Fibroblast of the conjunctiva (primary cell): ENCODE measurements around the gene ITGA7.
"Not testable (repeated sequence)": the region's sequence is repeated elsewhere in the genome, so short reads cannot be mapped to it uniquely, and the experiment has no call there.

Experiments used
- DNase-seq: peaks from one replicate; pipeline ENCODE4 v3.0.0-alpha.2; 2010; ENCODE audit warnings: low read depth

Gene ITGA7

GRCh38 chr12:55681142-55682077, 26.3 kb downstream of the ITGA7 start:
- peak; percentile 28 for DNase-seq

DNA sequence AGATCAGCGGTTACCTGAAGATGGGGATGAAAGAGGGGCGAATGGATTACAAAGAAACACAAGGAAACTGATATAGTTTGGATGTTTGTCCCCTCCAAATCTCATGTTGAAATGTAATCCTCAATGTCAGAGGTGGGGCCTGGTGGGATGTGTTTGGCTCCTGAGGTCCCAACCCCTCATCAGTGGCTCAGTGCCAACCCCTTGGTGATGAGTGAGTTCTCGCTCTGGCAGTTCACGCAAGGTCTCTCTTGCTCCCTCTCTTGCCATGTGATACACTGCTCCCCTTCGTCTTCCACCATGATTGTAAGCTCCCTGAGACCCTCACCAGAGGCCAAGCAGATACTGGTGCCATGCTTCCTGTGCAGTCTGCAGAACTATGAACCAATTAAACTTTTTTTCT, 28.0 kb downstream of the ITGA7 start:
- DNase-seq, result no peak

DNA sequence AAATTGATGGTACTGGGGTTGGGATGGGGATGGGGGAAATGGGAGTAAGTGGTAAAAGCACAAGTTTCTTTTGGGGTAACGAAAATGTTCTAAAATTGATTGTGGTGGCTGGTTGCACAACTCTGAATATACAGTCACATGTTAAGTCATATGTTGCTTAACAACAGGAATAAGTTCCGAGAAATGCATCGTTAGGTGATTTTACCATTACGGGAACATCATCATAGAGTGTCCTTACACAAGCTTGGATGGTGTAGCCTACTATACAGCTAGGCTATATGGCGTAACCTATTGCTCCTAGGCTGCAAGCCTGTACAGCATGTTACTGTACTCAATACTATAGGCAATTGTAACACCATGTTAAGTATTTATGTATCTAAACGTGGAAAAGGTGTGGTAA, 31.0 kb downstream of the ITGA7 start:
- DNase-seq, result no peak

DNA sequence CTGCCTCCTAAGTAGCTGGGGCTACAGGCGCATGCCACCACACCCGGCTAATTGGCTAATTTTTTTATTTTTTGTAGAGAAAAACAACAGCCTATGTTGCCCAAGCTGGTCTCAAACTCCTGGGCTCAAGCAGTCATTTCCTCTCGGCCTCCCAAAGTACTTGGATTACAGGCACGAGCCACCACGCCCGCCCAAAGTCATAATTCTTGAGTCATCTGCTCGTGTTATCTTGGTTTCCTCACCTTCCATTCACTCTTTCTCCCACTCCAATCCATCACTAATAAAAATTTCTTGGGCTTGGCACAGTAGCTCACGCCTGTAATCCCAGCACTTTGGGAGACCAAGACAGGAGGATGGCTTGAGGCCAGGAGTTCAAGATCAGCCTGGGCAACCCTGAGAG, 32.0 kb downstream of the ITGA7 start:
- no peak for DNase-seq

GRCh38 chr12:55673638-55674037, 34.1 kb downstream of the ITGA7 start:
- DNase-seq, result no peak

- no peak for DNase-seq
Observed at GRCh38 chr12:55671746-55672145, 36.0 kb downstream of the ITGA7 start.

DNA sequence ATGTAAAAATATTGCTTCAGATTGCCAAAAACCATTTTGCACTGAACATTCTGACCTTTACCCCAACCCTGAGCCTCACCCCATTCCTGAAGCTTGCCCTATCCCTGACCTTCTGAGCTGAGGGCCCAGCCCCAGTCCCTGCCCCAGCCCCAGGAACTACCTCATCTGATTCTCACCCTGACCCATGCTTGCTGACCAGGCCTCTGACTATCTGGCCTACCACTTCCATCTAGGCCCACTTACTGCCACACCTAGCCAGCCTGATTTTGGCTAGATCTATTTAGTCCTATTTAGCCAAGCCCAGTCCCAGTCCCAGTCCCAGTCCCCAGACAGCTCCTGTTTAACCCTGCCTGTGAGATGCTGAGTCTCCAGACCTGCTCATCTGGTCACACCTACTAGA, 37.4 kb downstream of the ITGA7 start:
- no peak for DNase-seq

DNA sequence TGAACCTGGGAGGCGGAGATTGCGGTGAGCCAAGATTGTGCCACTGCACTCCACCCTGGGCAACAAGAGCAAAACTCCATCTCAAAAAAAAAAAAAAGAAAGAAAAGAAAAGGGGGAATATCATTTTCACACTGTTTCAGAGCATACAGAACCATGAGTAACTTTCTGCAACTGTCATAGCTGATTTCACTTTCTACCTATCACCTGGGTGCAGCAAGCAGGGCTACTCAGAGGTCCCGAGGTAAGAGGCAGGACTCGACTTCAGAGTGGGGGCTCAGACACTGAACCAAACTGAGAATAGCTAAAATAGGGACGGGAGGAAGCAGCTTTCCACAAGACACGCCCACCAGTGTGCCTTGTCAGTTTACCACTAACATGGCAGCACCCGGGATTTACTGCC, 41.2 kb downstream of the ITGA7 start:
- no peak for DNase-seq

DNA sequence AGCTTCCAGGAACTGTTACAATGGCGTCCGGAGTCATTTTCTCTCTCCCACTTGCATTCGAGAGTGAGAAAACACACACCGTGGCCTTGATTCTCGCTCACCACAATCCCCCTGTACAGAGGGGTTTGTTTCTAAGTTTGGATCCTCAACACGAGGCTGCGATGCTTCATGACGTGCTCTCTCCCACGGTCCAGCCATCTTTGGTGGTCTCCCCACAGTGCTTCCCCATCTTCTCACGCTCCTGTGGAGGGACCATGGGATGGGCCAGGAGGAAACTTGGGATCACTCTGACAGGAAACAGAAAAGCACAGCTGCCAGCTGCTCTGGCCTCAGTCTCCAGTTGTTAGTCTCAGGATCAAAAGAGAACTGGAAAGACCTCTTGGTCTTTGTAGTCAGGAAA, 42.9 kb downstream of the ITGA7 start:
- DNase-seq, result no peak

DNA sequence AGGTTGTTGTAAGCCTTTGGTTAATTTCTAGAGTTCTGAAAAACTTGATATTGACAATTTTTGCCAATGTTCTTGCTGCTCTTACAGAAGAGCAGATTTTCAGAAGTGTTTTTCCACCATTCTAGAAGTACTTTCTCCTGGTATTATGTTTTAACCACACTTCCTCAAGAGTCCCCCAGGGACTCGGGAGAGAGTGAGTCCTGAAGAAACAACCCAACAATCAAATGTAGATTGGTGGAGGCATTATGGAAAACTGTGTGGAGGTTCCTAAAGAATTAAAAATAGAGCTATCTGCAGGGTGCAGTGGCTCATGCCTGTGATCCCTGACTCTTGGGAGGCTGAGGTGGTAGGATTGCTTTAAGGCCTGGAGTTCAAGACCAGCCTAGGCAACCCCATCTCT, 44.3 kb downstream of the ITGA7 start:
- no peak for DNase-seq

- DNase-seq, result no peak
Observed at GRCh38 chr12:55659486-55660385, 48.0 kb downstream of the ITGA7 start.

DNA sequence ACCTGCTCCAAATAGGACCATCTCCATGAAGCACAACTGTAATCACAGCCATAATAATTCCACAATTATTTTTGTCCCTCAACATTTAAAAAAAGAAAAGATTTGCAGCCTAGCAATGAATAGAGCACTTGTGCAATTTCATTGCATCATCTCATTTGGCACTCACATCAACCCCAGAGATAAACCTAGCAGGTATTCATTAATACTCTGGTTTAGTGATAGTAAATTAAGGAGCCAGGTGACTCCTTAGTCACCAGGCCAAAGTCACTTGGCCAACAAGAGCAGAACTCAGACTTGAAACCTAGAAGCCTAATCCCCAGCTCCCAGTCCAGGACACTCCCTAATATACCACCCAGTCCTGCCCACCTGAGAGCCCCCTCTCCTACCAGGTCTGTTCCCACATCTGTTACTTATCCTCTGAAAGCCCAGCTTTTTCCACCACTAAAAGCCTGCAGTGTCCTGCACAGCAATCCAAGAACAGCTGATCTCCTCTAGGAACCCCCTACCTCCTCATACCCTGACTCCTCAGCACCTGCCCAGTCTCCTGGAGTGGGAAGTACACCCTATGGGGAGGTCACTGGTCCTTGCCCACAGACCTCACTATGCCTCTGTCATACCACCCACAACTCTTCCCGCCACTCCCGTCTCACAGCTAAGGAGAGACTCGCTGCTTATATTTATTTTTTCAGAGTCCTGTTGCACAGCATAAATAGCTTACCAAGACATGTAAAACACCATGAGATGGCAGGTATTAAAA, 48.9 kb downstream of the ITGA7 start:
- no peak for DNase-seq

- DNase-seq, result no peak
Observed at GRCh38 chr12:55658212-55658611, 49.5 kb downstream of the ITGA7 start.

DNA sequence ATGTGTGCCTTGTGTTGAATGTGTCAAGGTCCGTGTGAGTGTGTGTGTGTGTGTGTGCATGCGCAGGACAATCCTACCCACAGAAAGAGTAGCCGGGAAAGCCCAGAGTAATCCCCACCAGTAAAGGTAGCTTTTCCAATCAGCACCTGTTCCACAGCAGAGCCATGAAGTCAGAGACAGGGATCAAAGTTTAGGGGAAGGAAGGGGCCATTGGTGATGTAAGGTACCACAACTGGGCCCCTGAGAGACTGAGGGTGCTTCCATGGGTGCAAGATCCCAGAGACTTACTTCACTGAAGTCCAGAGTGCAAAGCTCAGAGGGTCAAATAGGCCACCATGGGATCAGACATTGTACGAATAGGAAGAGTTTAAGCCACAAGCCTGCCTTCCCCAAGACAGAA, 50.5 kb downstream of the ITGA7 start:
- DNase-seq, result no peak

DNA sequence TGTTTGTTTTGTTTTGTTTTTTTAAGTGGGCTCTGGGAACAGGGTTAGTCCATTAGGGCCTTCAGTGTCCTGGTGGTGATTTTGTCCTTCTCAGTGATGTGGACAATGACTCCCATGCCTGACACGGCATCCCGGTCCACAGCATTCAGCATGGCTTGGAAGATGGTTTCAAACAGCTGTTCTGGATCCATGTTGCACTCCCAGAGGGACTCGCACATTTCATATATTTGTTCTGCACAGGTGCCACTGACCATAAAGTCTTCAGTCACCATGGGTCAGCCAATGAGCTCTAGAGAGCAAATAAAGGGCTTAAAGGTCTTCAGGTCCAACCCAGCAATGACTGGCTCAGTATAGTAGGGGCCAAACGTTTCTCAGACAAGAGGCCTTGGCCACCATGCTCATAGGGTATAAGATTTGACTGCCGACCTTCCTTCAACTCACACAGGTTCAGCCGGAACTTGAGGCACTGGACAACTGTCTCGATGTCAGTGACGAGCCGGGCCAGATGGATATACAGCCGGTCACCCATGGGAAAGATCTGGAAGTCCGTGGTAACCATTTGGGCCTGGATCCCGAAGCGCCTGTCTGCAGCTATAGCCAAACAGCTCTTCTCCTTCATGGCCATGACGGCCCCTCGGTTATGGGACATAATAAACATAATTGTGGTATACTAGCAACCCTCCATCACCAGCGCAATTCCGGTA, 53.0 kb downstream of the ITGA7 start:
- DNase-seq, result no peak

DNA sequence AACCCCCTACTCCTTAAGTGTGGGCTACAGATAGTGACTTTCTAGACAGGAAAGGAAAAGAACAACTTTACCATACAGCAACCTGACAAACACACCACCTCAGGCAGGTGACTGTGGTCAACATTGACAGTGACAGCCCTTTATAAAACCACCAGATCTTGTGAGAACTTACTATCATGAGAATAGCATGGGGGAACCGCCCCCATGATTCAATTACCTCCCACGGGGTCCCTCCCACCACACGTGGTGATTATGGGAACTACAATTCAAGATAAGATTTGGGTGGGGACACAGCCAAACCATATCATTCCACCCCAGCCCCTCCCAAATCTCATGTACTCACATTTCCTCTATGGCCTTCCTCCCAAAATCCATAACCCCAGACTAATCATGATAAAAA, 54.7 kb downstream of the ITGA7 start:
- DNase-seq, result no peak

GRCh38 chr12:55652352-55652751, 55.4 kb downstream of the ITGA7 start:
- DNase-seq, result no peak

DNA sequence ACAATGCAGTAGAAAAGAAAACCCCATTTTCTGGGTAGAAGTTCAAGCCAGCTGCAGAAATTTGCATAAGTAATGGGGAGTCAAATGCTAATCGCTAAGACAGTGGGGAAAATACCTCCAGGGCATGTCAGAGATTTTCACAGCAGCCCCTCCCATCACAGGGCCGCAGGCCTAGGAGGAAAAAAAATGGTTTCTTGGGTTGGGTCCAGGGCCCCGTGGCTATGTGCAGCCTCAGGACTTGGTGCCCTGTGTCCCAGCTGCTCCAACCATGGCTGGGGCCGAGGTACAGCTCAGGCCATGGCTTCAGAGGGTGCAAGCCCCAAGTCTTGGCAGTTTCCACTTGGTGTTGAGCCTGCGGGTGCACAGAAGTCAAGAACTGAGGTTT, 56.4 kb downstream of the ITGA7 start:
- DNase-seq, result no peak

- DNase-seq, result not testable (repeated sequence)
Observed at GRCh38 chr12:55650620-55651298, 56.9 kb downstream of the ITGA7 start.

GRCh38 chr12:55647027-55647426, 60.7 kb downstream of the ITGA7 start:
- DNase-seq, result no peak

GRCh38 chr12:55644591-55644990, 63.1 kb downstream of the ITGA7 start:
- DNase-seq, result no peak
